IMR-90 (cell line): ENCODE results near the gene LRRN2. TPM values are rescaled to one million over a fixed set of nuclear protein-coding genes. Genes with fewer than 3 reads are reported as not detected.

Experiments used
- ATAC-seq: fragments of 200-7000 bp; cut with Tn5 transposase; 2 replicates; pipeline ENCODE4 v1.9.1; 2020; ENCODE audit warnings: low read depth, mild to moderate bottlenecking, moderate library complexity
- BruUV-seq: library from RNA; stranded (reverse); fragments of 400-500 nt; replicated peaks from 2 replicates; lab custom pipeline; 2021; lab: Mats Ljungman, UMichigan
- CTCF ChIA-PET: fragments of 300-600 bp; formaldehyde crosslinking; extraction: SDS; loops from one replicate; lab custom pipeline; 2021; ENCODE audit warnings: antibody characterized with exemption; lab: Yijun Ruan, JAX
- POLR2A ChIA-PET: fragments of 300-600 bp; sonication (Branson Sonifier 250); formaldehyde crosslinking; loops from one replicate; lab custom pipeline; 2022; ENCODE audit warnings: antibody characterized with exemption; ENCODE audit not compliant: unreplicated experiment; lab: Charles Lee
- DNase-seq: peaks from one replicate; pipeline ENCODE4 v3.0.0; 2013
- H2AFZ ChIP-seq: replicated peaks from 2 replicates; pipeline ENCODE3; 2013; ENCODE audit warnings: low read length, mild to moderate bottlenecking; ENCODE audit not compliant: poor library complexity
- H2AK5ac ChIP-seq: 2 replicates; pipeline ENCODE4 v1.6.1; 2013; ENCODE audit warnings: low read depth, low read length, inconsistent platforms
- H2AK9ac ChIP-seq: replicated peaks from 2 replicates; pipeline ENCODE3; 2013; ENCODE audit warnings: mild to moderate bottlenecking, low read depth, low read length, moderate library complexity; ENCODE audit not compliant: poor library complexity
- H2BK120ac ChIP-seq: 2 replicates; pipeline ENCODE4 v1.6.1; 2013; ENCODE audit warnings: low read depth, low read length, inconsistent platforms
- H2BK15ac ChIP-seq: 3 replicates; pipeline ENCODE4 v1.6.1; 2013; ENCODE audit warnings: low read depth, low read length, inconsistent platforms
- H2BK20ac ChIP-seq: 2 replicates; pipeline ENCODE4 v1.6.1; 2013; ENCODE audit warnings: low read depth, mild to moderate bottlenecking, inconsistent platforms, low read length, moderate library complexity
- H2BK5ac ChIP-seq: 2 replicates; pipeline ENCODE4 v1.6.1; 2013; ENCODE audit warnings: mild to moderate bottlenecking, low read depth, low read length, inconsistent platforms; ENCODE audit not compliant: poor library complexity, severe bottlenecking
- H3K14ac ChIP-seq: replicated peaks from 2 replicates; pipeline ENCODE4 v1.6.1; 2013; ENCODE audit warnings: low read depth, low read length, inconsistent platforms
- H3K18ac ChIP-seq: 2 replicates; pipeline ENCODE4 v1.6.1; 2013; ENCODE audit warnings: low read depth, low read length, control low read depth
- H3K23ac ChIP-seq: 2 replicates; pipeline ENCODE4 v1.6.1; 2013; ENCODE audit warnings: low read depth, low read length, inconsistent platforms
- H3K27ac ChIP-seq: 2 replicates; pipeline ENCODE4 v1.5.1; 2013; ENCODE audit warnings: mild to moderate bottlenecking, control low read depth, low read length; ENCODE audit not compliant: insufficient read depth
- H3K27me3 ChIP-seq: 2 replicates; pipeline ENCODE4 v1.6.1; 2013; ENCODE audit warnings: low read length; ENCODE audit not compliant: control insufficient read depth, insufficient read depth
- H3K36me3 ChIP-seq: 2 replicates; pipeline ENCODE4 v1.6.1; 2013; ENCODE audit warnings: low read length, mixed read lengths; ENCODE audit not compliant: control insufficient read depth, insufficient read depth
- H3K4ac ChIP-seq: 2 replicates; pipeline ENCODE4 v1.6.1; 2013; ENCODE audit warnings: low read depth, low read length, inconsistent platforms
- H3K4me1 ChIP-seq: 2 replicates; pipeline ENCODE4 v1.6.1; 2013; ENCODE audit warnings: low read length, mixed read lengths; ENCODE audit not compliant: control insufficient read depth, insufficient read depth
- H3K4me2 ChIP-seq: 2 replicates; pipeline ENCODE4 v1.6.1; 2013; ENCODE audit warnings: low read depth, mild to moderate bottlenecking, control low read depth, low read length, moderate library complexity
- H3K4me3 ChIP-seq: 2 replicates; pipeline ENCODE4 v1.5.1; 2013; ENCODE audit warnings: low read depth, mild to moderate bottlenecking, control low read depth, low read length, moderate library complexity; ENCODE audit not compliant: insufficient read depth
- H3K56ac ChIP-seq: 2 replicates; pipeline ENCODE4 v1.6.1; 2013; ENCODE audit warnings: low read length, inconsistent platforms; ENCODE audit not compliant: insufficient read depth; ENCODE audit errors: extremely low read depth
- H3K79me1 ChIP-seq, 2 experiments: 2 replicates each; pipeline ENCODE4 v1.6.1; 2013; ENCODE audit warnings: low read length in 2 of 2, inconsistent platforms in 1 of 2, low read depth in 1 of 2
- H3K9ac ChIP-seq: 2 replicates; pipeline ENCODE4 v1.6.1; 2013; ENCODE audit warnings: low read depth, low read length, control low read depth
- H3K9me1 ChIP-seq: 2 replicates; pipeline ENCODE4 v1.6.1; 2013; ENCODE audit warnings: low read length, inconsistent platforms; ENCODE audit not compliant: insufficient read depth
- H3K9me3 ChIP-seq: 2 replicates; pipeline ENCODE4 v1.6.1; 2013; ENCODE audit warnings: low read length; ENCODE audit not compliant: control insufficient read depth, insufficient read depth
- H4K20me1 ChIP-seq: 2 replicates; pipeline ENCODE4 v1.6.1; 2013; ENCODE audit warnings: low read length, inconsistent platforms; ENCODE audit not compliant: insufficient read depth
- H4K5ac ChIP-seq: 2 replicates; pipeline ENCODE4 v1.6.1; 2013; ENCODE audit warnings: mild to moderate bottlenecking, low read depth, low read length, control low read depth
- H4K8ac ChIP-seq, 2 experiments: 2 replicates each; pipeline ENCODE4 v1.6.1; 2013; ENCODE audit warnings: low read depth in 2 of 2, low read length in 2 of 2, control low read depth in 1 of 2, inconsistent platforms in 1 of 2
- H4K91ac ChIP-seq: 2 replicates; pipeline ENCODE4 v1.6.1; 2013; ENCODE audit warnings: low read depth, low read length, inconsistent platforms; ENCODE audit not compliant: insufficient read depth
- BHLHE40 ChIP-seq: fragments of 150-350 bp; IDR thresholded peaks from 2 replicates; pipeline ENCODE4 v1.6.1; 2016; ENCODE audit warnings: mild to moderate bottlenecking, low read depth, low read length
- CEBPB ChIP-seq: IDR thresholded peaks from 2 replicates; pipeline ENCODE4 v1.6.1; 2012; ENCODE audit warnings: low read depth, low read length, improper control_type of control experiment
- CHD1 ChIP-seq: IDR thresholded peaks from 2 replicates; pipeline ENCODE4 v1.6.1; 2012; ENCODE audit warnings: low read depth, low read length, improper control_type of control experiment
- FOS ChIP-seq: fragments of 150-350 bp; IDR thresholded peaks from 2 replicates; pipeline ENCODE4 v1.6.1; 2016; ENCODE audit warnings: low read depth, low read length
- MAFK ChIP-seq: IDR thresholded peaks from 2 replicates; pipeline ENCODE4 v1.6.1; 2012; ENCODE audit warnings: low read depth, low read length, improper control_type of control experiment
- MAZ ChIP-seq: IDR thresholded peaks from 2 replicates; pipeline ENCODE4 v1.6.1; 2012; ENCODE audit warnings: low read depth, mild to moderate bottlenecking, low read length, improper control_type of control experiment, moderate library complexity, borderline replicate concordance
- MXI1 ChIP-seq: IDR thresholded peaks from 2 replicates; pipeline ENCODE4 v1.6.1; 2012; ENCODE audit warnings: low read depth, mild to moderate bottlenecking, low read length, moderate library complexity, borderline replicate concordance
- NFE2L2 ChIP-seq: fragments of 150-350 bp; IDR thresholded peaks from 2 replicates; pipeline ENCODE4 v1.6.1; 2016; ENCODE audit warnings: low read depth, mild to moderate bottlenecking, low read length
- POLR2A ChIP-seq: IDR thresholded peaks from 2 replicates; pipeline ENCODE4 v1.6.1; 2012; ENCODE audit warnings: mild to moderate bottlenecking, low read depth, low read length
- RAD21 ChIP-seq: IDR thresholded peaks from 2 replicates; pipeline ENCODE4 v1.6.1; 2012; ENCODE audit warnings: low read length, improper control_type of control experiment
- RCOR1 ChIP-seq: IDR thresholded peaks from 2 replicates; pipeline ENCODE4 v1.6.1; 2012; ENCODE audit warnings: mild to moderate bottlenecking, low read length, improper control_type of control experiment; ENCODE audit not compliant: insufficient replicate concordance
- RFX5 ChIP-seq: IDR thresholded peaks from 2 replicates; pipeline ENCODE4 v1.8.0; 2012; ENCODE audit warnings: low read depth, mild to moderate bottlenecking, low read length, moderate library complexity
- SMC3 ChIP-seq: fragments of 150-350 bp; IDR thresholded peaks from 2 replicates; pipeline ENCODE4 v1.6.1; 2016; ENCODE audit warnings: low read depth, mild to moderate bottlenecking, antibody characterized with exemption, low read length, moderate library complexity
- WGBS, 2 experiments: methylation state at CpG; one replicate each; pipeline versions ENCODE4 v1.1.5 to v1.1.7; 2013; ENCODE audit warnings: missing lambda C conversion rate in 2 of 2; ENCODE audit not compliant: insufficient read length in 1 of 2; ENCODE audit errors: extremely low coverage in 2 of 2; 5-methylcytosine and 5-hydroxymethylcytosine counted together
- dilution Hi-C: fragments of 300-500 bp; cut with HindIII; formaldehyde crosslinking; loops from one replicate; pipeline ENCODE4 v1.14.3; 2018; ENCODE audit warnings: low sequenced_read_pairs; ENCODE audit not compliant: unreplicated experiment
- in situ Hi-C: fragments of 300-500 bp; cut with MboI; formaldehyde crosslinking; loops from 3 replicates; pipeline ENCODE4 v1.14.3; 2019; ENCODE audit warnings: low sequenced_read_pairs, inconsistent platforms, mixed read lengths
- intact Hi-C: fragments of 100-400 bp; cut with micrococcal nuclease; formaldehyde crosslinking; loops from 2 replicates; pipeline ENCODE4 v1.10.0; 2022
- polyA plus RNA-seq, 3 experiments: library from polyadenylated mRNA; depleted of rRNA; stranded (reverse); fragments of >200 nt; gene quantifications; 2 replicates each; pipeline ENCODE4 v1.2.3, GENCODE V29; 2012; ENCODE audit warnings: low replicate concordance in 1 of 3
- total RNA-seq: library from RNA; depleted of rRNA; stranded (reverse); fragments of >200 nt; gene quantifications from 2 replicates; pipeline ENCODE4 v1.2.3, GENCODE V29; 2012
- TF ChIP-seq, protein P1 (sequence below): conservative IDR thresholded peaks from 2 replicates; pipeline ENCODE4 v1.5.1; 2012; ENCODE audit warnings: mild to moderate bottlenecking, low read depth, low read length, improper control_type of control experiment
- TF ChIP-seq, protein P2 (sequence below): fragments of 150-350 bp; IDR thresholded peaks from 2 replicates; pipeline ENCODE4 v1.6.1; 2017; ENCODE audit warnings: mild to moderate bottlenecking, antibody characterized with exemption, low read length, low read depth
- TF ChIP-seq, protein P3 (sequence below): fragments of 150-350 bp; IDR thresholded peaks from 2 replicates; pipeline ENCODE4 v1.6.1; 2016; ENCODE audit warnings: low read depth, mild to moderate bottlenecking, low read length, moderate library complexity, borderline replicate concordance

LRRN2 gene
- total and polyA plus RNA-seq, 2 of the 4 experiments (the other 2 are of a cell fraction): not detected

DNA sequence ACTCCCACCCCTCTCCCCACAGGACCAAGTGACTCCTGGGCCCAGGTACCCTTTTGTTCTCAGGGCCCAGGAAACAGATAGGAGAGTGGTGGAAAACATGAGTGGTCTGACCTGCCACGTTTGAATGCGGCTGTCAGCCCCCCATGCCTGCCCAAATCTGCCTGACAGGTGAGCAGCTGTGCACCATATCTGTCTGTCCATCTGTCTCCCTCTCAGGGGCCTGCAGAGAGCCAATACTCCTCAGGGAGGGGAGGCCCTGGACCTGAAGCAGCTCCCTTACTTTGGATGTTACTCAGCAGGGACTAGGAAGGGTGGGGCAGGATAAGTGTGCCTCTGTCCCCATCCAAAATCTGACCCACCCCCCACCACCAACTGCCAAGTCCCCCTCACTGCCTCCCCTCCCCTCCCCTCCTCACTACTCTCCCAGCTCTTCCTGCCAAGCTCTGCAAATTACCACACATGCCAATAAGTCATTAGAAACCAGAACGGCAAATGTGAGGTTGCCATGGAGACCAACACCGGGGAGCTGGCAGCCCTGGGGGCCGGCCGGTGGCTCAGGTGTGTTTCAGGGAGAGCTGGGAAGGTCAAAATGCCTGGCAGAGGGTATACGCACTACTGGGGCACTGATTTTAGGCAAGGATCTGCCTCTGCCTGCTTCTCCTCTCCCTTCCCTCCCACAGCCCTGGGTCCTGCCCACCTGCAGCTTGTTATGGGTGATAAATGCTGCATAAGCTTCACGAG is 11.5 kb downstream of the LRRN2 start:
- intact Hi-C loops (no loop called here), in situ Hi-C loops (no loop called here), dilution Hi-C loops (no loop called here)
- Histone ChIP-seq H3K4me1 (no peaks in the 10 kb centered on the region; the same call in 1 of the 2 replicates), H3K36me3 (no peaks in the 10 kb centered on the region), H3K14ac (no peak overlapping the region), H3K27me3 (peaks cover 18% of the 10 kb centered on the region), H3K18ac (no peak overlapping the region), H2BK20ac (no peak overlapping the region), H3K23ac (no peak overlapping the region), H3K9me3 (no peaks in the 10 kb centered on the region), H4K5ac (no peak overlapping the region), H2AK9ac (no peak overlapping the region), H4K91ac (no peak overlapping the region), H4K20me1 (no peaks in the 10 kb centered on the region), H2BK15ac (no peak overlapping the region), H3K79me1 (no peaks in the 10 kb centered on the region), H3K56ac (no peak overlapping the region), H3K4ac (no peak overlapping the region), H2AFZ (no peak overlapping the region), H2AK5ac (no peak overlapping the region), H3K4me3 (no peak overlapping the region), H3K9me1 (peaks cover 3% of the 10 kb centered on the region; the same call in 1 of the 2 replicates), H4K8ac (no peak overlapping the region), H3K27ac (no peak overlapping the region), H2BK5ac (no peak overlapping the region), H3K4me2 (no peak overlapping the region), H2BK120ac (no peak overlapping the region), H3K9ac (no peak overlapping the region)
- 0% methylated on average over 1 of the region's 8 CpGs; no CpG with 5 or more reads in 1 of the 2 experiments for WGBS, 2 experiments
- ChIA-PET CTCF (no interaction called here), POLR2A (no interaction called here)
- DNase-seq: no peak
- no peak for ATAC-seq
- no TSS peak for BruUV-seq
- TF ChIP-seq BHLHE40: no peak
- TF ChIP-seq RCOR1: no peak
- TF ChIP-seq RFX5: no peak
- TF ChIP-seq, protein P1, sequence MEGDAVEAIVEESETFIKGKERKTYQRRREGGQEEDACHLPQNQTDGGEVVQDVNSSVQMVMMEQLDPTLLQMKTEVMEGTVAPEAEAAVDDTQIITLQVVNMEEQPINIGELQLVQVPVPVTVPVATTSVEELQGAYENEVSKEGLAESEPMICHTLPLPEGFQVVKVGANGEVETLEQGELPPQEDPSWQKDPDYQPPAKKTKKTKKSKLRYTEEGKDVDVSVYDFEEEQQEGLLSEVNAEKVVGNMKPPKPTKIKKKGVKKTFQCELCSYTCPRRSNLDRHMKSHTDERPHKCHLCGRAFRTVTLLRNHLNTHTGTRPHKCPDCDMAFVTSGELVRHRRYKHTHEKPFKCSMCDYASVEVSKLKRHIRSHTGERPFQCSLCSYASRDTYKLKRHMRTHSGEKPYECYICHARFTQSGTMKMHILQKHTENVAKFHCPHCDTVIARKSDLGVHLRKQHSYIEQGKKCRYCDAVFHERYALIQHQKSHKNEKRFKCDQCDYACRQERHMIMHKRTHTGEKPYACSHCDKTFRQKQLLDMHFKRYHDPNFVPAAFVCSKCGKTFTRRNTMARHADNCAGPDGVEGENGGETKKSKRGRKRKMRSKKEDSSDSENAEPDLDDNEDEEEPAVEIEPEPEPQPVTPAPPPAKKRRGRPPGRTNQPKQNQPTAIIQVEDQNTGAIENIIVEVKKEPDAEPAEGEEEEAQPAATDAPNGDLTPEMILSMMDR: no peak
- TF ChIP-seq POLR2A: no peak
- no peak for TF ChIP-seq MAFK
- TF ChIP-seq CEBPB: no peak
- TF ChIP-seq FOS: no peak
- TF ChIP-seq RAD21: no peak
- no peak for TF ChIP-seq MXI1
- TF ChIP-seq NFE2L2: no peak
- TF ChIP-seq, protein P2, sequence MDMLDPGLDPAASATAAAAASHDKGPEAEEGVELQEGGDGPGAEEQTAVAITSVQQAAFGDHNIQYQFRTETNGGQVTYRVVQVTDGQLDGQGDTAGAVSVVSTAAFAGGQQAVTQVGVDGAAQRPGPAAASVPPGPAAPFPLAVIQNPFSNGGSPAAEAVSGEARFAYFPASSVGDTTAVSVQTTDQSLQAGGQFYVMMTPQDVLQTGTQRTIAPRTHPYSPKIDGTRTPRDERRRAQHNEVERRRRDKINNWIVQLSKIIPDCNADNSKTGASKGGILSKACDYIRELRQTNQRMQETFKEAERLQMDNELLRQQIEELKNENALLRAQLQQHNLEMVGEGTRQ: no peak
- no peak for TF ChIP-seq MAZ
- TF ChIP-seq, protein P3, sequence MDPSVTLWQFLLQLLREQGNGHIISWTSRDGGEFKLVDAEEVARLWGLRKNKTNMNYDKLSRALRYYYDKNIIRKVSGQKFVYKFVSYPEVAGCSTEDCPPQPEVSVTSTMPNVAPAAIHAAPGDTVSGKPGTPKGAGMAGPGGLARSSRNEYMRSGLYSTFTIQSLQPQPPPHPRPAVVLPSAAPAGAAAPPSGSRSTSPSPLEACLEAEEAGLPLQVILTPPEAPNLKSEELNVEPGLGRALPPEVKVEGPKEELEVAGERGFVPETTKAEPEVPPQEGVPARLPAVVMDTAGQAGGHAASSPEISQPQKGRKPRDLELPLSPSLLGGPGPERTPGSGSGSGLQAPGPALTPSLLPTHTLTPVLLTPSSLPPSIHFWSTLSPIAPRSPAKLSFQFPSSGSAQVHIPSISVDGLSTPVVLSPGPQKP: no peak
- no peak for TF ChIP-seq SMC3
- TF ChIP-seq CHD1: no peak
